ENCODE results near the gene DHX29.

DNA sequence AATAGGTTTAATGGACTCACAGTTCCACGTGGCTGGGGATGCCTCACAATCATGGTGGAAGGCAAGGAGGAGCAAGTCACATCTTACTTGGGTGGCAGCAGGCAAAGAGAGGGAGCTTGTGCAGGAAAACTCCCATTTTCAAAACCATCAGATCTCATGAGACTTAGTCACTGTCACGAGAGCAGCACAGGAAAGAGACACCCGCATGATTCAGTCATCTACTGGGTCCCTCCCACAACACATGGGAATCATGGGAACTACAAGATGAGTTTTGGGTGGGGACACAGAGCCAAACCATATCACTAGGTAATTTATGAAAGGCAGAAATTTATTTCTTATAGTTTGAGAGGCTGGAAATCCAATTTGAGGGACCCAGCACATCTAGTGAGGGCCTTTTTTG is 40.3 kb upstream of the DHX29 start:
- no peak for TF ChIP-seq EP300 (IDR thresholded peaks at IDR 0.05; ENCODE audit: borderline replicate concordance)
- no peak for TF ChIP-seq REST (IDR thresholded peaks at IDR 0.05; ENCODE audit: low read depth)
- no peak for TF ChIP-seq TEAD4 (IDR thresholded peaks at IDR 0.05)
- no peak for TF ChIP-seq YY1 (IDR thresholded peaks at IDR 0.05; ENCODE audit: low read depth)
- TF ChIP-seq CEBPB (IDR thresholded peaks at IDR 0.05) = no peak
- TF ChIP-seq TAF1 (IDR thresholded peaks at IDR 0.05; ENCODE audit: low read depth) = no peak
- TF ChIP-seq FOXM1 (IDR thresholded peaks at IDR 0.05; ENCODE audit: borderline replicate concordance, low read depth) = no peak
- TF ChIP-seq NFIC (IDR thresholded peaks at IDR 0.05) = no peak
- no peak for TF ChIP-seq ZBTB7A (IDR thresholded peaks at IDR 0.05; ENCODE audit: low read depth)
- no peak for TF ChIP-seq RAD21 (IDR thresholded peaks at IDR 0.05; ENCODE audit: low read depth)
- TF ChIP-seq MAX (IDR thresholded peaks at IDR 0.05) = no peak
- no peak for TF ChIP-seq EGR1 (IDR thresholded peaks at IDR 0.05)
- TF ChIP-seq, protein P1, sequence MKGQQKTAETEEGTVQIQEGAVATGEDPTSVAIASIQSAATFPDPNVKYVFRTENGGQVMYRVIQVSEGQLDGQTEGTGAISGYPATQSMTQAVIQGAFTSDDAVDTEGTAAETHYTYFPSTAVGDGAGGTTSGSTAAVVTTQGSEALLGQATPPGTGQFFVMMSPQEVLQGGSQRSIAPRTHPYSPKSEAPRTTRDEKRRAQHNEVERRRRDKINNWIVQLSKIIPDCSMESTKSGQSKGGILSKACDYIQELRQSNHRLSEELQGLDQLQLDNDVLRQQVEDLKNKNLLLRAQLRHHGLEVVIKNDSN (IDR thresholded peaks at IDR 0.05) = no peak

Measured in Ishikawa (cell line).